SH-SY5Y (cell line): Measurements from ENCODE around the gene ABTB1.

Experiments used
- GATA2 ChIP-seq: IDR thresholded peaks from 2 replicates; pipeline ENCODE4 v1.6.1; 2011; ENCODE audit warnings: mild to moderate bottlenecking, low read depth, low read length
- GATA3 ChIP-seq: IDR thresholded peaks from 2 replicates; pipeline ENCODE4 v1.6.1; 2011; ENCODE audit warnings: low read depth, mild to moderate bottlenecking, low read length, moderate library complexity

DNA sequence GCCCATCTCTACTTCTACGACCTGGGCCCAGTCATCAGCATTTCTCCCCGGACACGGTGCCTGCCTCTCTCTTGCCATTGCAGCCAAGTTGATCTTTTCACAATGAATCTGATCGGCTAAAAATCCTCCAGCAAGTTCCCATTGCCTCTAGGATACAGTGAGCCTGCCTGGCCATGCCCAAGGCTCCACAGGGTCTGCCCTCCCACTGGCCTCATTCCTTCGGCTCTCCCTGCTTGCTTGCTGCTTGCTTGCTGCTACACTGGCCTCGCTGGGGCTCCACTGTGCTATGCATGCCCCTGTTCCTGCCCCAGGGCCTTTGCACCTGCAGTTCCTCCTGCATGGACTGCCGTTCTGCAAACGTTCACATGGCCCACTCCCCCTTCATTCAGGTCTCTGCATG lies 2.0 kb downstream of the ABTB1 start:
- no peak for TF ChIP-seq GATA2
- no peak for TF ChIP-seq GATA3
